ENCODE measurements around the gene NHS.
"Not testable (repeated sequence)": the region's sequence is repeated elsewhere in the genome, so short reads cannot be mapped to it uniquely, and the experiment has no call there.

The NHS gene

DNA sequence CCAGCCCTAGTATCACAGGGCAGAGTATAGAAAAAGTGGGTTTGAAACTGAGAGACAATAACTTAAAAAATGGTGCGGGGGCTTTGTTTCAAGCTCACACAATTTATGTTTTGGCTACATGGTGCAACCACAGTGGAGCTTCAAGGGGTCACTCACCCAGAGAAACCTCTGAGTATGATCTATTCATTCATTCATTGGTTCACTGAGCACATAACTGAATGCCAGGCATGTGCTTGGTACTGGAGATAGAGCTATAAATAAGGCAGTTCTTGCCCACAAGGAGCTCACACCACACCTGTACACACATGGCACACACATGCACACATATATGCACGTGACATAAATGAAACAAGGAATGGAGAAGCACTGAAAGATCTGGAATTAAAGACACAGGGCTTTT lies 171.4 kb downstream of the NHS start:
- DNase-seq: no peak

- DNase-seq: no peak
These were observed 172.7 kb downstream of the NHS start for GRCh38 chrX:17547658-17548057.

GRCh38 chrX:17549107-17549651 lies 174.2 kb downstream of the NHS start:
- peak in 10 of 51 donors; percentile 1 to 26 (median 15) for DNase-seq

GRCh38 chrX:17550011-17550410 lies 175.0 kb downstream of the NHS start:
- no peak for DNase-seq

DNA sequence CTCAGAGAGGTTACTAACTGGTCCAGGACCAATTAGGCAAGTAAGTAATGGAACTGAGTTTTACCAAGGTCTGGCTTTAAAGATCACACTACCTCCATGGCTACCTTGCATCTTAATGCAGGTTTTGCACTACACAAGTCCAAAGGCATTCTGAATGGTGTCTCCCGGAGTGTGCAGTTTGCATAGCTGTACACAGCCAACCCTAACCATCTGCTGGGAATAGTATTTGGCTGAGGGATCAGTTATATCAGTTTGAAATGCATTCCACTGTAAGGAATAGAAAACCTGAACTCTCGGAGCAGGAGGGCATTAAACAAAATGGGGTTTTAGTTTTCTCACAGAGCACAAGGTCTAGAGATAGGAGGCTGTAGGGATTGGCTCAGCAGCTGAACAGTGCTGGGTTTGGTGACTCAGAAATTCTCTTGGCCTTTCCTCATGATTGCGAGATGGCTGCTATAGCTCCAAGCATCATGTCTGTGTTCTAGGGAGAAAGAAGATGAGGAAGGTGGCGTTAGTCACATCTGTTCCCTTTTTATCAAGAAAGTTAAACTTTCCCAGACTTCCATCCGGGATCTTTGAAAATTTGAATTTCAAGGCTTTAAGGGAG lies 177.1 kb downstream of the NHS start:
- DNase-seq: no peak

DNA sequence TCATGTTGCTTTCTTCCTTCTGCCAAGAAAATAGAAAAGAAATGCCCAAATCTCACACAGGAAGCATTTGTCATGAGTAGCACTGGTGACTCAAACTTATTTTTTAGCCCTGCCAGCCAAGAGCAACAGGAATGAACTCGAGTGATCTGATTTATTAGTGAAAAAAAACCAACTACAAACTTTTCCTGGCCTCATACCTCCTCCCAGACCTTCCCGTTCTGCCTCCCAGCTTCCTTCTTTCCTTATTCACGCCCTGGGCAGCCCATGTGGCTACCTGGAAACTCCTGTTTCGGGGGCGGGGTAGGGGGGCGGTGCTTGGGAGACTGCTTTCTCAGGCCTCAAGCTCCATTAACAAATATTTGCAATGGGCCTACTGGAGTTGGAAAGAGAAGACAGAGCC lies 178.5 kb downstream of the NHS start:
- no peak for DNase-seq

- DNase-seq: no peak
These were observed 179.0 kb downstream of the NHS start for GRCh38 chrX:17553961-17554482.

DNA sequence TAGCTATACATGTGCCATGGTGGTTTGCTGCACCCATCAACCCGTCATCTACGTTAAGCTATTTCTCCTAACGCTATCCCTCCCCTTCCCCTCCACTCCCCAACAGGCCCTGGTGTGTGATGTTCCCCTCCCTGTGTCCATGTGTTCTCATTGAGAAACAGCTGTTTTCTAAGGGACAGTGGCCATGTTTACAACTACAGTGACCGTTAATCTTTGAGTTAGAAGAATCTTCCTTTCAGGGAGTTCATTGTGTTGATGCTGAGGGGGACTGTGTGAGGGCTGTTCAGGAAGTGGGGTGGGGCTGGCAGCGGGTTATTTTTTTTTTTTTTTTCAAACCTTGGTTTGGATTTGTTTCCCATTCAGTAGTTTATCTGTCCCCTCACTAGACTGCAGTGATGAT lies 179.9 kb downstream of the NHS start:
- no peak for DNase-seq

- DNase-seq: no peak
These were observed 180.8 kb downstream of the NHS start for GRCh38 chrX:17555846-17556245.

- DNase-seq: no peak
These were observed 184.9 kb downstream of the NHS start for GRCh38 chrX:17559728-17560379.

DNA sequence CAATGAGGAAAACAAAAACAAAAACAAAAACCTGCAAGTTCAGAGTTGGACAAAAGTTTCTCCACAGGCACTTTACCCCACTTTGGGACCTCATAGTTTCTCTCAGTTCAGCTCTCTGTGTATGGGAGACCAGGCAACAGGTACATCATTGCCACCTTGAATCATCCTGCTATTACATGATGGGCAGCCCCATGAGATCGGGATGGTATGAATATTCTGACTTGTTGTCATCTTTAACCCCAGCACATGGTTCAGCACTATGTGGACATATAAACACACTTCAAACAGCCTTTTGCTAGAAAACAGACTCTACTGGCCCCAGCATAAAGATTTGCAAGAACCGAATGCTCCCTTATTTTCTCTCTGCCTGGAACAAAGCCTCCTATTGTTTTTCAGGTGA lies 185.4 kb downstream of the NHS start:
- no peak for DNase-seq

- no peak for DNase-seq
These were observed 188.1 kb downstream of the NHS start for GRCh38 chrX:17563076-17563475.

DNA sequence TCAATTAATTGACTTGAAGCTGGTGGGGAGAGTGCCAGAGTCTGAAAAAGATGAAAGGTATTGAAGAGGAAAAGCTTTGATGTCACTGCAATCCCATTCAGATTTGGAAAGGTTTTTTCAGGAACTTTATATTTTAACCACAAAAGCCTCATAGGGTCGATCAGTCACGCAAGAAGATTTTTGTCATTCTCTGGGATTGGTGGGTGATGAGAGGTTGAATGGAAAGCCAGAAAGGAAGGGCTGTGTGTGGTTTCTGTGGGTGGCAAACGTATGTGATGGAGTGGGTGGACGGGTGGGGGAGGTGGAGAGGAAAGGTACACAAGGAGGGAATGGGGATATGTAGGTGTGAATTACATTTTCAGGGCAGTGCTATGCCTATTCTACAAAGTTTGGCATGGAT lies 188.5 kb downstream of the NHS start:
- no peak for DNase-seq

GRCh38 chrX:17564689-17565409 lies 189.8 kb downstream of the NHS start:
- DNase-seq: no peak

GRCh38 chrX:17566740-17567139 lies 191.7 kb downstream of the NHS start:
- no peak for DNase-seq

- DNase-seq: no peak
These were observed 192.2 kb downstream of the NHS start for GRCh38 chrX:17567187-17567586.

GRCh38 chrX:17567821-17568220 lies 192.8 kb downstream of the NHS start:
- no peak for DNase-seq

- DNase-seq: not testable (repeated sequence)
These were observed 193.8 kb downstream of the NHS start for GRCh38 chrX:17568804-17569203.

GRCh38 chrX:17579026-17579425 lies 204.0 kb downstream of the NHS start:
- no peak for DNase-seq

GRCh38 chrX:17580539-17581152 lies 205.6 kb downstream of the NHS start:
- DNase-seq: no peak

GRCh38 chrX:17581641-17582040 lies 206.6 kb downstream of the NHS start:
- no peak for DNase-seq

- no peak for DNase-seq
These were observed 209.3 kb downstream of the NHS start for GRCh38 chrX:17584248-17584681.
